K562 (cell line): Measurements from ENCODE around the gene ADGRA1. TPM values are rescaled to one million over a fixed set of nuclear protein-coding genes. Genes with fewer than 3 reads are reported as not detected.

ENCODE experiments used
- ATAC-seq: fragments of 200-7000 bp; cut with Tn5 transposase; 3 replicates; pipeline ENCODE4 v1.9.1; 2020; ENCODE audit warnings: moderate library complexity
- BruUV-seq: library from RNA; stranded (reverse); fragments of 400-500 nt; replicated peaks from 2 replicates; lab custom pipeline; 2021; lab: Mats Ljungman, UMichigan
- CTCF ChIA-PET: fragments of 300-600 bp; formaldehyde crosslinking; extraction: SDS; loops from one replicate; lab custom pipeline; 2021; ENCODE audit warnings: low intra/inter-chr PET ratio; lab: Yijun Ruan, JAX
- POLR2A ChIA-PET: fragments of 300-600, 350-650 bp; sonication (Branson Sonifier 250); formaldehyde crosslinking; extraction: SDS; loops from one replicate; lab custom pipeline; 2021; ENCODE audit warnings: antibody characterized with exemption, inconsistent platforms; lab: Yijun Ruan, JAX
- DNase-seq, 4 experiments: peaks; one replicate each; pipeline versions ENCODE4 v3.0.0 to v3.0.0-alpha.2; 2011 to 2018; ENCODE audit warnings: low spot score in 3 of 4, mixed read lengths in 3 of 4; ENCODE audit errors: extremely low read depth in 1 of 4
- FAIRE-seq: peaks from 2 replicates; lab custom pipeline; 2011; peaks lifted over from hg19 to GRCh38; lab: Jason Lieb, UNC
- H2AFZ ChIP-seq: 2 replicates; pipeline ENCODE4 v1.6.0; 2011; ENCODE audit warnings: low read depth, low read length, control low read depth, inconsistent platforms
- H3K27ac ChIP-seq: fragments of 200-600 bp; 3 replicates; pipeline ENCODE4 v1.8.0; 2011; ENCODE audit warnings: low read depth, mild to moderate bottlenecking, control low read depth, inconsistent platforms, low read length, moderate library complexity, mixed read lengths; ENCODE audit errors: extremely low read depth
- H3K27me3 ChIP-seq, 2 experiments: fragments of 300-600 bp in 1 of 2; 2 replicates in 1 of 2; 3 replicates in 1 of 2; pipeline versions ENCODE4 v1.6.0 to v1.8.0; 2011; ENCODE audit warnings: inconsistent platforms in 2 of 2, low read length in 2 of 2, mild to moderate bottlenecking in 1 of 2, mixed read lengths in 1 of 2, moderate library complexity in 1 of 2; ENCODE audit not compliant: control insufficient read depth in 2 of 2, insufficient read depth in 2 of 2
- H3K36me3 ChIP-seq: fragments of 300-600 bp; 3 replicates; pipeline ENCODE4 v1.8.0; 2011; ENCODE audit warnings: mild to moderate bottlenecking, low read length, inconsistent platforms; ENCODE audit not compliant: control insufficient read depth, insufficient read depth
- H3K4me1 ChIP-seq, 2 experiments: fragments of 200-600 bp in 1 of 2; replicated peaks in 1 of 2; 2 replicates in 1 of 2; 3 replicates in 1 of 2; pipeline versions ENCODE4 v1.5.1 to v1.8.0; 2011; ENCODE audit warnings: inconsistent platforms in 2 of 2, low read length in 2 of 2, mild to moderate bottlenecking in 1 of 2, mixed read lengths in 1 of 2, moderate library complexity in 1 of 2; ENCODE audit not compliant: control insufficient read depth in 2 of 2, insufficient read depth in 2 of 2
- H3K4me2 ChIP-seq: 2 replicates; pipeline ENCODE4 v1.6.1; 2011; ENCODE audit warnings: low read length, control low read depth, inconsistent platforms, mixed read lengths; ENCODE audit not compliant: insufficient read depth
- H3K4me3 ChIP-seq: fragments of 200-600 bp; sonication (generic), shearing (Covaris generic); 2 replicates; pipeline ENCODE4 v1.5.1; 2016; ENCODE audit warnings: control low read depth, inconsistent platforms
- H3K79me2 ChIP-seq: fragments of 200-600 bp; 3 replicates; pipeline ENCODE4 v1.8.0; 2011; ENCODE audit warnings: low read length, inconsistent platforms; ENCODE audit not compliant: control insufficient read depth, insufficient read depth
- H3K9ac ChIP-seq, 2 experiments: 2 replicates each; pipeline versions ENCODE4 v1.6.0 to v1.6.1; 2011; ENCODE audit warnings: low read depth in 2 of 2, low read length in 2 of 2, control low read depth in 1 of 2, inconsistent platforms in 1 of 2, mild to moderate bottlenecking in 1 of 2, mixed read lengths in 1 of 2; ENCODE audit not compliant: insufficient read depth in 1 of 2
- H3K9me1 ChIP-seq: one replicate; pipeline ENCODE4 v1.6.0; 2011; ENCODE audit warnings: inconsistent platforms, mild to moderate bottlenecking, low read length, moderate library complexity; ENCODE audit not compliant: control insufficient read depth, insufficient read depth
- H3K9me3 ChIP-seq: replicated peaks from 2 replicates; pipeline ENCODE4 v1.5.1; 2011; ENCODE audit warnings: low read depth, low read length, inconsistent platforms; ENCODE audit not compliant: control insufficient read depth, insufficient read depth
- H4K20me1 ChIP-seq: replicated peaks from 2 replicates; pipeline ENCODE4 v1.6.1; 2011; ENCODE audit warnings: low read length, inconsistent platforms, mixed read lengths; ENCODE audit not compliant: control insufficient read depth, insufficient read depth
- C11orf30 ChIP-seq: fragments of 450-650 bp; IDR thresholded peaks from 2 replicates; pipeline ENCODE4 v1.6.1; 2016; ENCODE audit warnings: low read depth, mild to moderate bottlenecking
- CREB3 ChIP-seq: fragments of 450-650 bp; conservative IDR thresholded peaks from 2 replicates; pipeline ENCODE4 v1.6.1; 2016; ENCODE audit warnings: missing genetic modification characterization, low read depth, mild to moderate bottlenecking, missing compliant biosample characterization, moderate library complexity
- EWSR1 ChIP-seq: fragments of 450-650 bp; IDR thresholded peaks from 2 replicates; pipeline ENCODE4 v1.6.1; 2018; ENCODE audit warnings: borderline replicate concordance, mild to moderate bottlenecking, low read depth, moderate library complexity; ENCODE audit not compliant: partially characterized antibody
- HDAC6 ChIP-seq: IDR thresholded peaks from 2 replicates; pipeline ENCODE4 v1.6.1; 2012; ENCODE audit warnings: low read depth, mild to moderate bottlenecking, control low read depth, inconsistent platforms, low read length, moderate library complexity
- KHSRP ChIP-seq: fragments of 450-650 bp; IDR thresholded peaks from 2 replicates; pipeline ENCODE4 v1.6.1; 2017
- NCOR1 ChIP-seq: fragments of 450-650 bp; IDR thresholded peaks from 2 replicates; pipeline ENCODE4 v1.6.1; 2016; ENCODE audit warnings: mild to moderate bottlenecking, moderate library complexity
- PHF8 ChIP-seq: fragments of 200-600 bp; sonication (generic); IDR thresholded peaks from 2 replicates; pipeline ENCODE4 v1.6.1; 2012; ENCODE audit warnings: mixed run types, mild to moderate bottlenecking, inconsistent platforms, low read length, moderate library complexity, borderline replicate concordance
- SMAD1 ChIP-seq: fragments of 150-350 bp; IDR thresholded peaks from 2 replicates; pipeline ENCODE4 v1.6.1; 2014; ENCODE audit warnings: low read length, low read depth; ENCODE audit not compliant: partially characterized antibody
- ZNF280A ChIP-seq: fragments of 450-650 bp; IDR thresholded peaks from 2 replicates; pipeline ENCODE4 v1.6.1; 2018; ENCODE audit warnings: mild to moderate bottlenecking, low read depth; ENCODE audit not compliant: partially characterized antibody
- ZNF3 ChIP-seq: fragments of 250-450 bp; sonication (Bioruptor Pico); IDR thresholded peaks from 2 replicates; pipeline ENCODE4 v1.5.0; 2021; ENCODE audit warnings: mild to moderate bottlenecking, moderate library complexity
- ZNF79 ChIP-seq: fragments of 250-450 bp; sonication (Bioruptor Pico); IDR thresholded peaks from 2 replicates; pipeline ENCODE4 v1.4.0; 2020; ENCODE audit warnings: low read depth, mild to moderate bottlenecking, moderate library complexity
- WGBS: fragments of 100-300 bp; shearing (Covaris generic); methylation state at CpG from one replicate; pipeline ENCODE4 v1.1.6; 2016; ENCODE audit warnings: low coverage, mixed read lengths; ENCODE audit not compliant: insufficient coverage; ENCODE audit errors: missing lambda C conversion rate; 5-methylcytosine and 5-hydroxymethylcytosine counted together
- in situ Hi-C: fragments of 300-500 bp; cut with MboI; formaldehyde crosslinking; loops from 4 replicates; pipeline ENCODE4 v1.15.0; 2018; ENCODE audit warnings: inconsistent platforms, mixed read lengths
- intact Hi-C: fragments of 100-400 bp; cut with micrococcal nuclease; formaldehyde crosslinking; loops from 2 replicates; pipeline ENCODE4 v1.14.2; 2022
- polyA plus RNA-seq, 8 experiments: library from polyadenylated mRNA; depleted of rRNA in 4 of 8; stranded (reverse) in 5 of 8; unstranded in 3 of 8; fragments of >200 nt; fragmentation: Nextera tagmentation in 2 of 8; fragmentation: Illumina TruSeq in 1 of 8; extraction: Ambion mirVana in 2 of 8; extraction: Trizol in 1 of 8; gene quantifications; 2 replicates each; pipeline versions ENCODE4 v1.2.1 to v1.2.3, GENCODE V29; 2011 to 2014; ENCODE audit warnings: inconsistent platforms in 1 of 8, missing spikeins in 1 of 8
- total RNA-seq, 7 experiments: library from RNA; depleted of rRNA in 6 of 7; stranded (reverse); fragments of >200 nt in 6 of 7; fragmentation: Illumina TruSeq in 2 of 7; extraction: Trizol in 2 of 7; gene quantifications; 2 replicates each; pipeline versions ENCODE4 v1.2.1 to v1.2.3, GENCODE V29; 2011 to 2021; ENCODE audit warnings: low replicate concordance in 1 of 7

ADGRA1 gene
- total and polyA plus RNA-seq, 9 of the 15 experiments (the other 6 are each of a cell fraction or from before 2014, with no cell fraction given): not detected

- TF ChIP-seq ZNF280A (no peak), SMAD1 (no peak), HDAC6 (no peak), KHSRP (no peak)
- TF ChIP-seq, all 486 proteins: peak for 0
These were observed 53.6 kb downstream of the ADGRA1 start (continued) for GRCh38 chr10:133141144-133141957.

- no peak for ATAC-seq
- Histone ChIP-seq H4K20me1 (no peaks in the 10 kb centered on the region), H3K9ac (no peak overlapping the region), H3K4me2 (no peak overlapping the region), H3K36me3 (no peaks in the 10 kb centered on the region), H3K27me3 (peaks cover 0 to 16% of the 10 kb centered on the region in 2 experiments; a peak in 2 of 5 replicates), H3K9me1 (no peaks in the 10 kb centered on the region), H3K4me1 (peaks cover 10 to 26% of the 10 kb centered on the region in 2 experiments; a peak in 4 of 5 replicates), H3K9me3 (no peaks in the 10 kb centered on the region), H3K79me2 (no peaks in the 10 kb centered on the region), H2AFZ (no peak overlapping the region), H3K4me3 (no peak overlapping the region), H3K27ac (no peak overlapping the region)
- intact Hi-C loops: loop anchor here (5.0 kb wide), 1 partner anchor 105 kb away; no protein-coding TSS in a partner anchor
- in situ Hi-C loops: loop anchor here (5.0 kb wide), 1 partner anchor 165 kb away; the partner anchor contains the start of genes TUBGCP2 and ZNF511
- ChIA-PET CTCF (no interaction called here), POLR2A (no interaction called here)
- DNase-seq: no peak
- TF ChIP-seq CREB3 (no peak), PHF8 (no peak), NCOR1 (no peak), ZNF79 (CRISPR knock-in tag) (no peak), HDAC6 (no peak), EWSR1 (no peak), ZNF3 (CRISPR knock-in tag) (no peak), C11orf30 (no peak)
- WGBS: 57% methylated on average over 22 of the region's 27 CpGs
- no peak for FAIRE-seq
- BruUV-seq: no TSS peak
These were observed 54.2 kb downstream of the ADGRA1 start for GRCh38 chr10:133141958-133142340.
